Brain microvascular endothelial cell (primary cell): ENCODE results near the gene IRF2BP1.

Experiments
- DNase-seq: peaks from one replicate; pipeline ENCODE4 v3.0.0-alpha.2; 2020
- H3K27ac ChIP-seq: fragments of 250-450 bp; sonication (Bioruptor Pico); 2 replicates; pipeline ENCODE4 v1.5.1; 2020; ENCODE audit warnings: mild to moderate bottlenecking, moderate library complexity
- H3K27me3 ChIP-seq: fragments of 250-450 bp; sonication (Bioruptor Pico); replicated peaks from 2 replicates; pipeline ENCODE4 v1.5.1; 2020; ENCODE audit warnings: mild to moderate bottlenecking
- H3K36me3 ChIP-seq: fragments of 250-450 bp; sonication (Bioruptor Pico); replicated peaks from 2 replicates; pipeline ENCODE4 v1.5.1; 2020; ENCODE audit warnings: mild to moderate bottlenecking
- H3K4me3 ChIP-seq: 2 replicates; pipeline ENCODE4 v1.5.1; 2011; ENCODE audit warnings: low read depth, mild to moderate bottlenecking, control low read depth, low read length, moderate library complexity
- in situ Hi-C: cut with HindIII; loops from 2 replicates; pipeline ENCODE4 v1.10.0; 2017; ENCODE audit warnings: low sequenced_read_pairs, low pct_ligation_motif_present
- TF ChIP-seq, protein P1 (sequence below): IDR thresholded peaks from 2 replicates; pipeline ENCODE4 v1.5.1; 2011; ENCODE audit warnings: low read depth, mild to moderate bottlenecking, moderate library complexity, low read length, control low read depth, inconsistent platforms; ENCODE audit errors: missing control alignments

The IRF2BP1 gene

DNA sequence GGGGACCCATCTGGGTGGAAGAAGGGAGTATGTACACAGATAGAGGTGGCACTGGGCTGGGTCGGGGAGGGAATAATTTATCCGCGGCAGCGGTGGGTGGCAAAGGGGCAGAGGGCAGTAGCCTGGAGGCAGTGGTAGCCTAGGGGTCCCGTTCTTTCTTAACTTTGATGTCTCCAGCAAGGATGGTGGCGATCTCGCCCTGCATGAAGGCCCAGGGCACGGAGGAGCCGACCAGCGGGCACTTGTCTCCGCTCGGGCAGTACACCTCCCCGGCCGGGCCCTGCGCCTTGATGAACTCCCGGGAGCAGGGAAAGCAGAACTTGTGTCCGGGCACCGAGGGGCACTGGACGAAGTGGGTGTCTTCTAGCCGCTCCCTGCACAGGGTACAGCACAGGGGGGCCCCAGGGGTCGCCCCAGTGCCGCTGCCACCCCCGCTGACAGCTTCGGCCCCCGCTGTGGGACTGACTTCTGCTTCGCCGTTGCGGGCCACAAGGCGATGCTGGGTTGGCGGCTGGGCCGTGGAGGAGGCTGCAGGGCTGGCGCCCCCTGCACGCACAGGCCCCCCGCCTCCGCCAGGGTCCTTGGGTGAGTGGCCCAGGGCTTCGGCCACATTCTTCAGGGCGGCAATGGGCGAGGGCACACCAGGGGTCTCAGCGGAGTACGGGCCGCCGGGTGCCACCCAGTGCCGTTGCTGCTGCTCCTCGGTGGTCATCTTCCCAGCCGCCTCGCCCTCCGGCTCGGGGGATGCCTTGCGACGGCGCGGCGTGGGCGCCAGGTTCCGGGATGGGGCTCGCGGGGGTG, 1.9 kb downstream of the IRF2BP1 start:
- H3K36me3 ChIP-seq, result no peaks in the 10 kb centered on the region
- no peak overlapping the region for H3K4me3 ChIP-seq
- no peak overlapping the region for H3K27ac ChIP-seq
- in situ Hi-C loops, result no loop called here
- no peak for DNase-seq
- TF ChIP-seq, protein P1, sequence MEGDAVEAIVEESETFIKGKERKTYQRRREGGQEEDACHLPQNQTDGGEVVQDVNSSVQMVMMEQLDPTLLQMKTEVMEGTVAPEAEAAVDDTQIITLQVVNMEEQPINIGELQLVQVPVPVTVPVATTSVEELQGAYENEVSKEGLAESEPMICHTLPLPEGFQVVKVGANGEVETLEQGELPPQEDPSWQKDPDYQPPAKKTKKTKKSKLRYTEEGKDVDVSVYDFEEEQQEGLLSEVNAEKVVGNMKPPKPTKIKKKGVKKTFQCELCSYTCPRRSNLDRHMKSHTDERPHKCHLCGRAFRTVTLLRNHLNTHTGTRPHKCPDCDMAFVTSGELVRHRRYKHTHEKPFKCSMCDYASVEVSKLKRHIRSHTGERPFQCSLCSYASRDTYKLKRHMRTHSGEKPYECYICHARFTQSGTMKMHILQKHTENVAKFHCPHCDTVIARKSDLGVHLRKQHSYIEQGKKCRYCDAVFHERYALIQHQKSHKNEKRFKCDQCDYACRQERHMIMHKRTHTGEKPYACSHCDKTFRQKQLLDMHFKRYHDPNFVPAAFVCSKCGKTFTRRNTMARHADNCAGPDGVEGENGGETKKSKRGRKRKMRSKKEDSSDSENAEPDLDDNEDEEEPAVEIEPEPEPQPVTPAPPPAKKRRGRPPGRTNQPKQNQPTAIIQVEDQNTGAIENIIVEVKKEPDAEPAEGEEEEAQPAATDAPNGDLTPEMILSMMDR, result no peak
- no peaks in the 10 kb centered on the region for H3K27me3 ChIP-seq

DNA sequence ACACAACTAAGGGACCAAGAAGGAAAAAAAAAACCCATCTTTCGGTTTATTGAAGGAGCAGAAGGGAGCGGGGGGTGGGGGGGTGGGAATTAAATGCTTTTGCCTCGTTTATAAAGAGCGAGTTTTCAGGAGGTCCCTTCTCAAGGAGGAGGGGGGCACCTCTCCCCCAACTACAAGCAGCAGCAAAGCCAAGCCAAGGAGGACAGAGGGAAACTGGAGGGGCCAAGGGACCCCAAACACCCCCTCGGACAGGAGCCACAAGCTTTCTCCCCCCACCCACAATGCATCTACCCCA, 2.4 kb downstream of the IRF2BP1 start:
- Histone ChIP-seq H3K36me3 (no peaks in the 10 kb centered on the region), H3K27ac (no peak overlapping the region), H3K4me3 (no peak overlapping the region), H3K27me3 (no peaks in the 10 kb centered on the region)
- no peak for DNase-seq
- in situ Hi-C loops, result no loop called here
- TF ChIP-seq, protein P1, result no peak

DNA sequence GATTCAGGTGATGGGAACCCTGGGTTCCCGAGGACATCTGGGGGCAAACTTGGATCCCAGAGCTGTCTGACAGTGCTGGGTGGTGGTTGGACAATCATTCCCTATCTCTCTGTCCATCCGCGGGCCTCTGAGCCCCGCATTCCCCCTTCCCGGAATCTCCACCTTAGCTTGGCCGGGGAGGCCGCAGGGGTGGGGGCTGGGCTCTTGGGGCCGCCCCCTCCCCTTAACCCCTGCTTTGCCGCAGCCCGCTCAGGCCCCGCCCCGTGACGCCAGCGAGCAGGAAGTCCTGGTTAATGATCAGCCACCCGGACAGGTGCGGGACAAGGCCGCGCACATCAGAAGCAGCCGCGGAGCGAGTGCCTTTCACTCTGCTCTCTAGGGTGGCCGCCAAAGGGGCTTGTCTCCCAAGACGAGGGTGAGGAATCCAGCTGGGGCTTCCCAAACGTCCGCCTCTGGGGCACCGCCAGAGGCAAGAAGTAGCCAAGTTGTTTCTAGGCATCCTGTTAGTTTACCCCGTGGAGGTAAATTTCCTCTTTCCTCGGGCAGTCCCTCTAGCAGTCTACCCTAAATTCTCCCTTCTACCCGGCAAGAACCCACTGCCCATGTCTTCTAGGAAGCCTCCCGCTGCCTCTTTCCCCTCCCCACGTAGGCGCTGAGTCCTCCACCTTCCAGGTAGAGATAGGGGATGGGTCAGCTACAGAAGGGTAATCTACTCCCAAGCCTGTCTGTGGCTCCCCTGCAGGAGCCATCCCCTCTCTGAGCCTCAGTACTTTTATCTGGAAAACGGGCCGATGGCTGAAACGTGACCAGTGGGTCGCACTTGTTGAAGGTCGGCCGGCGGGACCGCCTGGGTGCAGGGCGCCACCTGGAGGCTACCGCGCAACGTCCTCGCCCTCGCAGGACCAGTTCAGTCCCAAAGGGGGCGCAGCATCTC, 3.0 kb downstream of the IRF2BP1 start:
- peak; percentile 81 for DNase-seq
- no peaks in the 10 kb centered on the region for H3K27me3 ChIP-seq
- H3K36me3 ChIP-seq, result no peaks in the 10 kb centered on the region
- H3K4me3 ChIP-seq, result no peak overlapping the region
- TF ChIP-seq, protein P1, result peak; percentile 100
- no peak overlapping the region for H3K27ac ChIP-seq
- in situ Hi-C loops, result no loop called here

DNA sequence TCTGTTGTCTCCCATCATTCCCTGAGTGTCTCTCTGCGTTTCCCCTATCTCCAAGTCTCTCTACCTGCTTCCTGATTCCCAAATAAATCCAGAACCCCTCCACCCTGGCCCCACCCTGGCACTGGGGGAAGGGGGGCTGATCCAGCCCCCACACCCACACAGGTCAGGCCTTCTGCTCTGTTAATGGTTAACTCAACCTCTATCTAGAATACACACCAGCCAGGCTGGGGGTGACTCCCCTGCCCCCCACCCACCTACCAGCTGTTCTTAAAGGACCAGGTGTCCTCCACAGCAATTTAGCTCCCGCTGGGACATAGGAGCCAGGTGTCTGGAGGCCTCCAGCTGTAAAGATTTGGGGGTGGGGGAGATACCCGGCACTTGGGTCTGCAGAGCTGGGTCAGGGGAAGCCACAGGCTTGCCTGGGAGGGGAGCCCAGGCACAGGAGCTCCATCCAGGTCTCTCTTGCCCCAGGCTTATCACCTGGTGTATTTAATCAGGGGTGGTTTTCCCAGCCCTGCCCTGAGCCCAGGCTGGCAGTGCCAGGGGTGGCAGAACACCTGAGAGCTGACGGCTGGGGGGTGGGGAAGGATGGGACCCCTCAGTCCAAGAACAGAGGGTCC, 3.9 kb downstream of the IRF2BP1 start:
- no peak for DNase-seq
- Histone ChIP-seq H3K36me3 (no peaks in the 10 kb centered on the region), H3K27ac (no peak overlapping the region), H3K4me3 (no peak overlapping the region), H3K27me3 (no peaks in the 10 kb centered on the region)
- TF ChIP-seq, protein P1, result no peak
- in situ Hi-C loops, result no loop called here

DNA sequence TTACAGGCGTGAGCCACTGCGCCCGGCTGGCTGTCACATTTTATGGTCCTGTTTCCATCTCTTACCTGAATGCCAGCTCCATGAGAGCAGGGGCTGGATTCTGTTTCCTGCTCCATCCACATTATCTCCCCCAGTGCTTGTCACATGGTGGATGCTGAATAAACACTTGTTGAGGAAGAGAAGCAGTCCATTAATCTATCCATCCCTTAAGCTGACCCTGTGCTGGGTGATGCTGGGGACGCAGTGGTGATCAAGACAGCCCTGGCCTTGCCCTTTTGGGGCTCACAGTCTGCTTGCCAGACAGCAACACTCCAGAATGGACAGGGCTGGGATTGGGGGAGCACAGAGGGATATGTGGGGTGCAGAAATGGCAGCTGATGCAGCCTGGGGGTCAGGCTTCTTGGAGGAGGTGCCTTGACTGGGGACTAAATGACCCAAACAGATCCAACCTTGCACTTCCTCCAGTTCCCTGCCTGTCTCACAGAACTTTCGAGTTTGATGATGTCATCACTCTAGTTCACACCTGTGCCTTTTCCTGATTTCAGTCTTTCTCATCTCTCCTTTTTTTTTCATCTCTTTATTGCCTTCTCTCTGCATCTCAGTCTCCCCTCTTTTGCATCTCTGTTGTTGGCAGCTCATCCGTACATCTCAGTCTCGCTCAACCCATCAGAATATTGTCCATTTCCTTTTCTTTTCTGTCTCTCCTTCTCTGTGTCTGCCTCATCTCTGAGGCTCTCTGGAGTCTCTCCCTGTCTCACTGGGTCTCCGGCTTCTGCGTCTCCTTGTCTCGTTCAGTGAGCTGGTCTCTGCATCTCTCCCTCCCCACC, 4.6 kb downstream of the IRF2BP1 start:
- TF ChIP-seq, protein P1, result no peak
- no peak for DNase-seq
- in situ Hi-C loops, result no loop called here
- Histone ChIP-seq H3K4me3 (no peak overlapping the region), H3K36me3 (no peaks in the 10 kb centered on the region), H3K27ac (no peak overlapping the region), H3K27me3 (no peaks in the 10 kb centered on the region)
